Thyroid gland (tissue), 4 donors: ENCODE results near the gene TSHR. TPM values are rescaled to one million over a fixed set of nuclear protein-coding genes. Genes with fewer than 3 reads are reported as not detected.
A peak's percentile ranks its signal among the peaks of the same experiment; 100 is the strongest.

Source experiments
- DNase-seq, 2 donors: peaks; one replicate each; pipeline ENCODE4 v3.0.0-alpha.2; 2019
- H3K27ac ChIP-seq, 3 donors: fragments of 200-600 bp; sonication (generic); 1 replicate in 2 of 3; 2 replicates in 1 of 3; pipeline ENCODE4 v1.5.1; 2016 to 2019; ENCODE audit warnings: mild to moderate bottlenecking in 1 of 3, moderate library complexity in 1 of 3
- H3K27me3 ChIP-seq: fragments of 200-600 bp; sonication (generic); one replicate; pipeline ENCODE4 v1.5.1; 2019
- H3K36me3 ChIP-seq, 2 donors: fragments of 200-600 bp; sonication (generic); one replicate each; pipeline ENCODE4 v1.5.1; 2016 to 2019
- H3K4me1 ChIP-seq, 2 donors: fragments of 200-600 bp; sonication (generic); one replicate each; pipeline ENCODE4 v1.5.1; 2017 to 2019
- H3K4me3 ChIP-seq, 3 donors: fragments of 200-600 bp; sonication (generic); replicated peaks in 1 of 3; 1 replicate in 2 of 3; 2 replicates in 1 of 3; pipeline ENCODE4 v1.5.1; 2016; ENCODE audit warnings: mild to moderate bottlenecking in 1 of 3
- H3K9me3 ChIP-seq: fragments of 200-600 bp; sonication (generic); one replicate; pipeline ENCODE4 v1.5.1; 2017
- POLR2A ChIP-seq, 2 donors: fragments of 450-650 bp; IDR thresholded peaks; one replicate each; pipeline ENCODE4 v1.6.1; 2017; ENCODE audit warnings: antibody characterized with exemption in 2 of 2, mild to moderate bottlenecking in 2 of 2, moderate library complexity in 1 of 2
- WGBS, 2 donors: methylation state at CpG; one replicate each; pipeline ENCODE4 v1.1.5; 2017; 5-methylcytosine and 5-hydroxymethylcytosine counted together
- intact Hi-C: fragments of 100-400 bp; cut with DNase I; formaldehyde crosslinking; loops from one replicate; pipeline ENCODE4 v1.15.1; 2023
- total RNA-seq, 4 donors: library from RNA; depleted of rRNA; stranded (reverse); fragments of >200 nt; gene quantifications; one replicate each; pipeline ENCODE4 v1.2.3, GENCODE V29; 2016
- TF ChIP-seq, protein P1 (sequence below), 6 experiments: fragments of 200-600 bp in 3 of 6; fragments of 450-650 bp in 3 of 6; sonication (generic) in 3 of 6; IDR thresholded peaks; one replicate each; pipeline ENCODE4 v1.5.1; 2016 to 2019; ENCODE audit warnings: antibody characterized with exemption in 6 of 6, mild to moderate bottlenecking in 2 of 6, inconsistent platforms in 1 of 6, moderate library complexity in 1 of 6

Gene TSHR
- total RNA-seq, 4 donors from 2014 or later = 551 to 711 (median 608) TPM

DNA sequence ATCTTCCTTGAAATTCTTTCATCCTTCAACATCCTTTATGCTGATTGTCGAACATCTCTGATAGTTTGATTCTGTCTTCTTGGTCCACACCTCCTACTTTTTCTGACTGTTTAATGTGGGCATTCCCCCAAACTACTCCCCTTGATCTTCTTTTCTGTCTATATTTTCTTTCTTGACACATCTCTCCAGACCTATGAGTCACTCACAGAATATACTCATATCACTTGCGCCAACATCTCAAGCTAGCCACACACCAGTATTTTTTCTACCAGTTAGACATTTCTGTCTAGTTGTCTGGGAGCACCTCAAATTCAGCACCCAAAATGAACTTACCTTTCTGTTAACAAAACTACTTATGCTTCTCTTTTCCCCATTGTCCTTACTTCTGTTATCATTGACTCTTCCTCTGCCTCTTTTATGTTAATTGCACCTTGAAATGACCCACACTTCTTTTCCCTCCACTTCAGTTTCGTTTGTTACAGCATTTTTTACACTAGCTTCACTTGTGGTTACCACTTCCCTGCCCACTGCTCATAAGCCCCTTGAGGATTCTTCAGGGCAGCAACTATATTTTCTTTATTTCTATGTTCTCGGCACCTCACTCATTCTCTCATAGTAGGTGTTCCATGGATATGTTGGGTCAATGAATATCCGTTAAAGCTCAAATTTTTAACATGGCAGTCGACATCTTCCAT, 33.5 kb downstream of the TSHR start:
- no peaks in the 10 kb centered on the region for H3K27me3 ChIP-seq
- no peaks in the 10 kb centered on the region for H3K9me3 ChIP-seq
- no peak overlapping the region for H3K4me3 ChIP-seq
- TF ChIP-seq, protein P1, sequence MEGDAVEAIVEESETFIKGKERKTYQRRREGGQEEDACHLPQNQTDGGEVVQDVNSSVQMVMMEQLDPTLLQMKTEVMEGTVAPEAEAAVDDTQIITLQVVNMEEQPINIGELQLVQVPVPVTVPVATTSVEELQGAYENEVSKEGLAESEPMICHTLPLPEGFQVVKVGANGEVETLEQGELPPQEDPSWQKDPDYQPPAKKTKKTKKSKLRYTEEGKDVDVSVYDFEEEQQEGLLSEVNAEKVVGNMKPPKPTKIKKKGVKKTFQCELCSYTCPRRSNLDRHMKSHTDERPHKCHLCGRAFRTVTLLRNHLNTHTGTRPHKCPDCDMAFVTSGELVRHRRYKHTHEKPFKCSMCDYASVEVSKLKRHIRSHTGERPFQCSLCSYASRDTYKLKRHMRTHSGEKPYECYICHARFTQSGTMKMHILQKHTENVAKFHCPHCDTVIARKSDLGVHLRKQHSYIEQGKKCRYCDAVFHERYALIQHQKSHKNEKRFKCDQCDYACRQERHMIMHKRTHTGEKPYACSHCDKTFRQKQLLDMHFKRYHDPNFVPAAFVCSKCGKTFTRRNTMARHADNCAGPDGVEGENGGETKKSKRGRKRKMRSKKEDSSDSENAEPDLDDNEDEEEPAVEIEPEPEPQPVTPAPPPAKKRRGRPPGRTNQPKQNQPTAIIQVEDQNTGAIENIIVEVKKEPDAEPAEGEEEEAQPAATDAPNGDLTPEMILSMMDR (IDR thresholded peaks at IDR 0.05) = no peak
- TF ChIP-seq POLR2A (IDR thresholded peaks at IDR 0.05) = no peak
- H3K36me3 ChIP-seq = no peaks in the 10 kb centered on the region
- H3K27ac ChIP-seq = peak overlapping the region; percentile 68 to 94 (median 82)
- no peak for DNase-seq
- 72 to 78% methylated on average over 6 of the region's 6 CpGs for WGBS, 2 donors
- peaks cover 48 to 83% of the 10 kb centered on the region in 2 donors for H3K4me1 ChIP-seq
- intact Hi-C loops = no loop called here

DNA sequence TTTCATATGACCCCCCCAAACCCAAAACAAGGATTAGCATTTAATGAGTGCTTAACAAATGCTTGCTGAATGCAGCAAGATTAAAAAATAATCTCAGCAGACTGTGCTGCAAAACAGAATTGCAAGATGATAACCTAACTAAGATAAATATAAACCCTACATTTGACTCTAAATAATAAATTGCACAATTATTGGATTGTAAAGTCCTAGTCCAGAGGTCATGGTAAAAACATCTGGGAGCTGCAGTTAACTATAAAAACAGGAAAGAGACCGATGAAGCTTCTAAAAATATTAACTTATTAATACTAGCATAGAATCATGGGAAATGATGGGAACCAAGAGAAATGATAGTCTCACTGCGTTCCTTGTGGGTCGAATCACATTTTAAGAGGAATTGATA, 37.2 kb downstream of the TSHR start:
- H3K27me3 ChIP-seq = no peaks in the 10 kb centered on the region
- DNase-seq = no peak
- no peaks in the 10 kb centered on the region for H3K9me3 ChIP-seq
- TF ChIP-seq POLR2A (IDR thresholded peaks at IDR 0.05) = no peak
- TF ChIP-seq, protein P1 (IDR thresholded peaks at IDR 0.05) = no peak
- no peak overlapping the region for H3K4me3 ChIP-seq
- H3K36me3 ChIP-seq = no peaks in the 10 kb centered on the region
- peak overlapping the region; percentile 82 to 94 (median 93) for H3K27ac ChIP-seq
- 80 to 81% methylated on average over 3 of the region's 3 CpGs for WGBS, 2 donors
- intact Hi-C loops = no loop called here
- peaks cover 52 to 77% of the 10 kb centered on the region in 2 donors for H3K4me1 ChIP-seq

DNA sequence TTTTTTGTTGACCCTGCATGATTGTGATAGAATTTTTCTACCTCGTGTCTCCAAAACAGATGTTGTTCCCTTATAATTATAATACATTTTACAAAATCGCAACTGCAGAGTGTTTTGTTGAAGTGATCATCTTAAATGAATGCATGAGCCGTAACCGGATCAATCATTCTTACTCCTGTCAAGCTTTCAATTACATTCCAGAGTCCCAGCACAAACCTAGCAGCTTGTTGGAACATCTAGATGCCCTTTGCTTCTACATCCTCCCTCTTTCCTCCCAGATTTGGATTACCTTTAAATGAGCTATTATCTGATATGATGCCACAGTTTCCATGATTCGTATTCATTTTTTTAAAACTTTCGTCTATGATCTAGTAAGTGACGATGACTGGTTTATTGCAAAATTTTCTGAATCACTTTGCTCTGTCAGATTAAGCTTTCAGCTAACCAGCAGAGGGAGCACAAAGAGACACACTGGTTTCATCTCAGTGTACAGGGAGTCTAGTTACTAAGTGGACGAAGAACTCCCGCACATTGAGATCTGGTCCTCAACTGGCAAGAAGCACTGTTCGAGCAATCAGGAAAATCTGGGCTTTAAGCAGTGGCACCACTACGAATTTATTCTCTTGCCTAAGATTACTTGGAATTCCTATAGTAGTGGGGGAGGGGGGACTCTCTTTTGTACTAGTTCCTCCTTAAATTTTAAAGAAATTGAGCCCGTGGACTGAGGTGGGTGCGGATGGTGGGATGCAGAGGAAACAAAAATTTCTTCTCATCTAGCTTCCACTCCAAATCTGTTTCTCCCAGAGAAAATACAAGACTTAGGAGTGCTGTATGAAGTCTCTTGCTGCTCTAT, 40.9 kb downstream of the TSHR start:
- Histone ChIP-seq H3K4me1 (peaks cover 62 to 73% of the 10 kb centered on the region in 2 donors), H3K36me3 (no peaks in the 10 kb centered on the region), H3K9me3 (no peaks in the 10 kb centered on the region), H3K27ac (peak overlapping the region; percentile 58 to 94 (median 84)), H3K4me3 (no peak overlapping the region), H3K27me3 (no peaks in the 10 kb centered on the region)
- no peak for DNase-seq
- TF ChIP-seq POLR2A (IDR thresholded peaks at IDR 0.05) = no peak
- TF ChIP-seq, protein P1 (IDR thresholded peaks at IDR 0.05) = peak in 4 of 6 experiments; percentile 36 to 54 (median 48)
- intact Hi-C loops = no loop called here
- WGBS, 2 donors = 68 to 70% methylated on average over 13 of the region's 13 CpGs

DNA sequence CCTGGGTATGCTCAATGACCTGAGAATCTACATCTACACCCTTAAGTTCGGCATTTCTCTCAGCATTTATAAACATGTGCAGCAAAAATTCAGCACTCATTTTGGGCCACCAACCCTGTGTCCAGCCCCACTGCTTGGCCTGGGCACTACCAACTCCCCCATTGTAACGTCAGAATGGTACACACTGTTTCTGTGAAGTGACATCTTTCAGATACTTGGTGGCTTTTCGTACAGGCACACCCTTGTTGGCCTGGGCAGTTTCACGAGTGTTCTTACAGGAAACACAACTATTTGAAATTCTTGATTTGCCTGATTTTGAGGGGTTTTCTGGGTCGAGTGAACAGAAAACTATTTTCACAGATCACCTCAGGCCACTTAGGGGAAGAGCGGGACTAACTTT, 46.0 kb downstream of the TSHR start:
- Histone ChIP-seq H3K27me3 (no peaks in the 10 kb centered on the region), H3K9me3 (no peaks in the 10 kb centered on the region), H3K27ac (peak overlapping the region; percentile 58 to 94 (median 84)), H3K36me3 (no peaks in the 10 kb centered on the region), H3K4me1 (peaks cover 74 to 77% of the 10 kb centered on the region in 2 donors), H3K4me3 (no peak overlapping the region)
- intact Hi-C loops = no loop called here
- WGBS, 2 donors = 21 to 38% methylated on average over 6 of the region's 6 CpGs
- TF ChIP-seq, protein P1 (IDR thresholded peaks at IDR 0.05) = no peak
- TF ChIP-seq POLR2A (IDR thresholded peaks at IDR 0.05) = peak in 1 of 2 donors; percentile 51
- DNase-seq = peak; percentile 86

DNA sequence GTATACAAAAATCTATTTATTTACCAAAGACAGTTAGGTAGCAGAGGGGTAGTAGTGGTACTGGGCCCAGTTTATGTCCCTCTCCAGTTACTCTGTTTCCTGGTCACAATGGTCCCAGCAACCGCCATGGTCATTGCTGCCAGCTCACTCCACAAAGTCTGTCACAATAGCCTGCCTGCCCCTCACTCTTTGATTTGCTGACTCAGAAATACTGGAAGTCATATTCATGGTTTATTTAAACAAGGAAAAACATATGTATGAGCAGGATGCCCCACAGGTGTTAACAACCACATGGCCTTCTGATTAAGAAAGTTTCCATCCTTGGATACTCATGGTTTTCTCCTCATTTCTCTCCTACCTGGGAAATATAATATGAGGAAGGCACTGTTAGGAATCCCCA, 49.2 kb downstream of the TSHR start:
- intact Hi-C loops = no loop called here
- peak overlapping the region; percentile 43 to 77 (median 65) for H3K27ac ChIP-seq
- peaks cover 55 to 66% of the 10 kb centered on the region in 2 donors for H3K4me1 ChIP-seq
- H3K36me3 ChIP-seq = no peaks in the 10 kb centered on the region
- H3K4me3 ChIP-seq = no peak overlapping the region
- H3K27me3 ChIP-seq = no peaks in the 10 kb centered on the region
- H3K9me3 ChIP-seq = no peaks in the 10 kb centered on the region
- TF ChIP-seq, protein P1 (IDR thresholded peaks at IDR 0.05) = no peak
- TF ChIP-seq POLR2A (IDR thresholded peaks at IDR 0.05) = no peak
- DNase-seq = no peak
- 88 to 100% methylated on average over 1 of the region's 1 CpG for WGBS, 2 donors
